Neural progenitor cell (in vitro differentiated cells): ENCODE results near the gene BMP4. TPM values are rescaled to one million over a fixed set of nuclear protein-coding genes. Genes with fewer than 3 reads are reported as not detected.

Source experiments
- DNase-seq: peaks from one replicate; pipeline ENCODE4 v3.0.0-alpha.2; 2016; ENCODE audit warnings: low spot score
- H2AFZ ChIP-seq: fragments of 200-600 bp; sonication (generic); replicated peaks from 2 replicates; pipeline ENCODE4 v1.6.1; 2016; ENCODE audit warnings: antibody characterized with exemption
- H3F3A ChIP-seq: fragments of 200-600 bp; sonication (generic); 2 replicates; pipeline ENCODE4 v1.6.1; 2016; ENCODE audit warnings: antibody characterized with exemption, low read depth
- H3K27ac ChIP-seq: fragments of 200-600 bp; sonication (generic); 2 replicates; pipeline ENCODE4 v1.5.1; 2016; ENCODE audit warnings: mild to moderate bottlenecking
- H3K27me3 ChIP-seq: fragments of 200-600 bp; sonication (generic); 2 replicates; pipeline ENCODE4 v1.6.1; 2016; ENCODE audit warnings: mild to moderate bottlenecking, moderate library complexity
- H3K36me3 ChIP-seq: fragments of 200-600 bp; sonication (generic); 2 replicates; pipeline ENCODE4 v1.5.1; 2016
- H3K4me1 ChIP-seq: fragments of 200-600 bp; sonication (generic); 2 replicates; pipeline ENCODE4 v1.6.1; 2016; ENCODE audit warnings: mixed run types
- H3K4me2 ChIP-seq: fragments of 200-600 bp; sonication (generic); 2 replicates; pipeline ENCODE4 v1.6.1; 2016
- H3K4me3 ChIP-seq: fragments of 200-600 bp; sonication (generic); 2 replicates; pipeline ENCODE4 v1.5.1; 2016
- H3K79me2 ChIP-seq: fragments of 200-600 bp; sonication (generic); 2 replicates; pipeline ENCODE4 v1.6.1; 2016; ENCODE audit warnings: low read depth
- H3K9ac ChIP-seq: fragments of 200-600 bp; sonication (generic); 2 replicates; pipeline ENCODE4 v1.6.1; 2016
- H3K9me3 ChIP-seq: fragments of 200-600 bp; sonication (generic); 2 replicates; pipeline ENCODE4 v1.5.1; 2016; ENCODE audit warnings: low read depth
- H4K20me1 ChIP-seq: fragments of 200-600 bp; sonication (generic); 2 replicates; pipeline ENCODE4 v1.6.1; 2016; ENCODE audit warnings: low read depth
- H3K27ac Mint-ChIP-seq: 3 replicates; pipeline ENCODE4 v1.8.0; 2021; ENCODE audit warnings: mixed read lengths
- H3K27me3 Mint-ChIP-seq: 2 replicates; pipeline ENCODE4 v1.8.0; 2022; ENCODE audit warnings: low read depth, mild to moderate bottlenecking, inconsistent platforms, moderate library complexity, mixed read lengths; ENCODE audit not compliant: insufficient read depth
- H3K36me3 Mint-ChIP-seq: 3 replicates; pipeline ENCODE4 v1.8.0; 2021; ENCODE audit warnings: mixed read lengths
- H3K4me1 Mint-ChIP-seq: 3 replicates; pipeline ENCODE4 v1.8.0; 2021; ENCODE audit warnings: mixed read lengths
- H3K4me3 Mint-ChIP-seq: 3 replicates; pipeline ENCODE4 v1.8.0; 2021; ENCODE audit warnings: mild to moderate bottlenecking, moderate library complexity, mixed read lengths
- H3K9me3 Mint-ChIP-seq: 3 replicates; pipeline ENCODE4 v1.8.0; 2020; ENCODE audit warnings: mixed read lengths
- CTCF ChIP-seq: fragments of 200-600 bp; sonication (generic); IDR thresholded peaks from 2 replicates; pipeline ENCODE4 v1.5.1; 2017; ENCODE audit warnings: antibody characterized with exemption, mild to moderate bottlenecking
- EZH2 ChIP-seq: fragments of 200-600 bp; sonication (generic); IDR thresholded peaks from 2 replicates; pipeline ENCODE4 v1.6.1; 2017; ENCODE audit warnings: antibody characterized with exemption, mild to moderate bottlenecking, moderate library complexity
- EZH2phosphoT487 ChIP-seq: fragments of 200-600 bp; sonication (generic); IDR thresholded peaks from 2 replicates; pipeline ENCODE4 v1.6.1; 2017; ENCODE audit warnings: antibody characterized with exemption
- total RNA-seq: library from RNA; depleted of rRNA; stranded (reverse); fragments of >200 nt; gene quantifications from 2 replicates; pipeline ENCODE4 v1.2.3, GENCODE V29; 2015; ENCODE audit warnings: low replicate concordance

The BMP4 gene
- total RNA-seq, 1 donor from 2014 or later = 11.0 TPM

GRCh38 chr14:53955671-53956426 lies 776 bp downstream of the BMP4 start:
- peak overlapping the region; percentile 40 for H2AFZ ChIP-seq
- peaks cover 36% of the 10 kb centered on the region for H3K4me1 Mint-ChIP-seq
- peaks cover 49% of the 10 kb centered on the region for H3K27me3 Mint-ChIP-seq
- H3K27ac ChIP-seq = no peak overlapping the region
- H3K36me3 Mint-ChIP-seq = peaks cover 9% of the 10 kb centered on the region
- peaks cover 98% of the 10 kb centered on the region for H3K27me3 ChIP-seq
- peaks cover 23% of the 10 kb centered on the region for H4K20me1 ChIP-seq
- no peaks in the 10 kb centered on the region for H3K9me3 Mint-ChIP-seq
- peak overlapping the region; percentile 63 for H3K4me3 ChIP-seq
- H3K9me3 ChIP-seq = no peaks in the 10 kb centered on the region
- H3K27ac Mint-ChIP-seq = peak overlapping the region; percentile 53
- peak overlapping the region; percentile 87 for H3K4me2 ChIP-seq
- H3F3A ChIP-seq = peaks cover 29% of the 10 kb centered on the region
- peak overlapping the region; percentile 95 for H3K4me3 Mint-ChIP-seq
- H3K9ac ChIP-seq = no peak overlapping the region
- TF ChIP-seq EZH2phosphoT487 (no peak), CTCF (no peak), EZH2 (no peak)
- DNase-seq = peak; percentile 64
- H3K79me2 ChIP-seq = peaks cover 49% of the 10 kb centered on the region
- H3K4me1 ChIP-seq = peaks cover 28% of the 10 kb centered on the region
- no peaks in the 10 kb centered on the region for H3K36me3 ChIP-seq

DNA sequence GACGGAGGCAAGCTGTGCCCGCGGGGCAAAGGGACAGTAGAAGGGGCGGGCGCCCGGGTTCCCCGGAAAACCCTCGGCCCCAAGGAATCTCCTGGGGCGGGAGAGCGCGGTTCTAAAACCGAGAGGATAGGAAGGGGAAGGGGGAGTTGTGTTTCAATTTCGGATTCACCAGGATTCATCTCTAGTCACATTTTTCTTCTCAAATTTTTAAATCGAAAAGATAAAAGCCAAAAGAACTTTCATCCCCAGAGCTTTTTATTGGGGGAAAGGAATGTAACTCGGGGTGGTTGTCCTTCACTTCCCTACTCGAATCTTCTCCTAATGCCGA lies 1.4 kb downstream of the BMP4 start:
- peak overlapping the region; percentile 53 for H3K27ac Mint-ChIP-seq
- Histone ChIP-seq H2AFZ (peak overlapping the region; percentile 45), H4K20me1 (peaks cover 30% of the 10 kb centered on the region), H3K9ac (no peak overlapping the region), H3K4me3 (peak overlapping the region; percentile 63), H3K4me2 (peak overlapping the region; percentile 87), H3K27ac (no peak overlapping the region), H3K79me2 (peaks cover 49% of the 10 kb centered on the region), H3K36me3 (no peaks in the 10 kb centered on the region), H3K4me1 (peaks cover 28% of the 10 kb centered on the region), H3F3A (peaks cover 29% of the 10 kb centered on the region), H3K9me3 (no peaks in the 10 kb centered on the region), H3K27me3 (peaks cover 98% of the 10 kb centered on the region)
- no peaks in the 10 kb centered on the region for H3K9me3 Mint-ChIP-seq
- peaks cover 56% of the 10 kb centered on the region for H3K27me3 Mint-ChIP-seq
- no peak for DNase-seq
- TF ChIP-seq EZH2phosphoT487 (peak; percentile 3), EZH2 (peak; percentile 75), CTCF (no peak)
- H3K4me1 Mint-ChIP-seq = peaks cover 41% of the 10 kb centered on the region
- peaks cover 15% of the 10 kb centered on the region for H3K36me3 Mint-ChIP-seq
- peak overlapping the region; percentile 95 for H3K4me3 Mint-ChIP-seq

DNA sequence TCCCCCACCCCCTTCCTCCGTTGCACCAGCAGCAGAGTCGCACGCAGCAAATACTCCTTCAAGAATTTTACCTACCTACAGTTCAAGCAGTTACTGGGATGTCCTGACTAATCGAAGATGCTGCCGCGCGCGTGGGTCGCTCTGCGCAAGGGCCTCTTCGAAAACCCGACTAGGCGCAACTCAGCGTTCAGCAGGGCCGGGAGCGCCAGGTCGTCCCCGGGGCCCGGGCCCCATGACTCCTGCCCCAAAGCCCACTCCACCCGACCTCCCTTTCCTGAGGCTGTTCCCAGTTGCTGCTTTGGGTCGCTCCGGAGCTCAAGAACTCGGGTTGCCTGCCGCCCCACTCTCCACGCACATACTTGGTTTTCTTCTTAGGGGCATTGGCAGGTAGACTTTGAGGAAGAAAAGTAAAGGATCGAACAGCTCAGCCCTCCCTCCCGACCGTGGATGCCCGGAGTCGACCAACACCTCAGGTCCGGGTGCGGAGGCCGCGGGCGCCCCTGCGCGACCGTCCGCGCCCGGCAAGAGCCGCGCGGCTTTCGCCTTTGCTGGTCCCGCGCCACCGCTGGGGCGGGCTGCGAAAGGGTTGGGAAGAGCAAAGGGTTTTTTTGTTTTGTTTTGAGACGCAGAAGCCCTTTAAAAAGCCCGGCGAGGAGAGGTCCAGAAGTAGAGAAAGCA lies 1.9 kb downstream of the BMP4 start:
- Histone ChIP-seq H3K79me2 (peaks cover 49% of the 10 kb centered on the region), H3K9ac (no peak overlapping the region), H3K36me3 (no peaks in the 10 kb centered on the region), H3K4me1 (peaks cover 28% of the 10 kb centered on the region), H3K27ac (no peak overlapping the region), H3F3A (peaks cover 29% of the 10 kb centered on the region), H3K27me3 (peaks cover 98% of the 10 kb centered on the region), H3K9me3 (no peaks in the 10 kb centered on the region), H3K4me2 (peak overlapping the region; percentile 87), H2AFZ (peak overlapping the region; percentile 45), H4K20me1 (peaks cover 30% of the 10 kb centered on the region), H3K4me3 (peak overlapping the region; percentile 63)
- Mint-ChIP-seq H3K36me3 (peaks cover 19% of the 10 kb centered on the region), H3K9me3 (no peaks in the 10 kb centered on the region), H3K27ac (peak overlapping the region; percentile 53), H3K4me1 (peaks cover 41% of the 10 kb centered on the region), H3K27me3 (peaks cover 59% of the 10 kb centered on the region), H3K4me3 (peak overlapping the region; percentile 95)
- TF ChIP-seq CTCF = no peak
- TF ChIP-seq EZH2phosphoT487 = peak; percentile 72
- TF ChIP-seq EZH2 = peak; percentile 94
- peak; percentile 57 for DNase-seq
